IMR-90 (cell line): ENCODE data around the gene SNAP91. TPM values are rescaled to one million over a fixed set of nuclear protein-coding genes. Genes with fewer than 3 reads are reported as not detected.

Experiments used
- ATAC-seq: fragments of 200-7000 bp; cut with Tn5 transposase; 2 replicates; pipeline ENCODE4 v1.9.1; 2020; ENCODE audit warnings: low read depth, mild to moderate bottlenecking, moderate library complexity
- BruUV-seq: library from RNA; stranded (reverse); fragments of 400-500 nt; replicated peaks from 2 replicates; lab custom pipeline; 2021; lab: Mats Ljungman, UMichigan
- CTCF ChIA-PET: fragments of 300-600 bp; formaldehyde crosslinking; extraction: SDS; loops from one replicate; lab custom pipeline; 2021; ENCODE audit warnings: antibody characterized with exemption; lab: Yijun Ruan, JAX
- POLR2A ChIA-PET: fragments of 300-600 bp; sonication (Branson Sonifier 250); formaldehyde crosslinking; loops from one replicate; lab custom pipeline; 2022; ENCODE audit warnings: antibody characterized with exemption; ENCODE audit not compliant: unreplicated experiment; lab: Charles Lee
- DNase-seq: peaks from one replicate; pipeline ENCODE4 v3.0.0; 2013
- H2AFZ ChIP-seq: replicated peaks from 2 replicates; pipeline ENCODE3; 2013; ENCODE audit warnings: low read length, mild to moderate bottlenecking; ENCODE audit not compliant: poor library complexity
- H2AK5ac ChIP-seq: 2 replicates; pipeline ENCODE4 v1.6.1; 2013; ENCODE audit warnings: low read depth, low read length, inconsistent platforms
- H2AK9ac ChIP-seq: replicated peaks from 2 replicates; pipeline ENCODE3; 2013; ENCODE audit warnings: mild to moderate bottlenecking, low read depth, low read length, moderate library complexity; ENCODE audit not compliant: poor library complexity
- H2BK120ac ChIP-seq: 2 replicates; pipeline ENCODE4 v1.6.1; 2013; ENCODE audit warnings: low read depth, low read length, inconsistent platforms
- H2BK15ac ChIP-seq: 3 replicates; pipeline ENCODE4 v1.6.1; 2013; ENCODE audit warnings: low read depth, low read length, inconsistent platforms
- H2BK20ac ChIP-seq: 2 replicates; pipeline ENCODE4 v1.6.1; 2013; ENCODE audit warnings: low read depth, mild to moderate bottlenecking, inconsistent platforms, low read length, moderate library complexity
- H2BK5ac ChIP-seq: 2 replicates; pipeline ENCODE4 v1.6.1; 2013; ENCODE audit warnings: mild to moderate bottlenecking, low read depth, low read length, inconsistent platforms; ENCODE audit not compliant: poor library complexity, severe bottlenecking
- H3K14ac ChIP-seq: replicated peaks from 2 replicates; pipeline ENCODE4 v1.6.1; 2013; ENCODE audit warnings: low read depth, low read length, inconsistent platforms
- H3K18ac ChIP-seq: 2 replicates; pipeline ENCODE4 v1.6.1; 2013; ENCODE audit warnings: low read depth, low read length, control low read depth
- H3K23ac ChIP-seq: 2 replicates; pipeline ENCODE4 v1.6.1; 2013; ENCODE audit warnings: low read depth, low read length, inconsistent platforms
- H3K27ac ChIP-seq: 2 replicates; pipeline ENCODE4 v1.5.1; 2013; ENCODE audit warnings: mild to moderate bottlenecking, control low read depth, low read length; ENCODE audit not compliant: insufficient read depth
- H3K27me3 ChIP-seq: 2 replicates; pipeline ENCODE4 v1.6.1; 2013; ENCODE audit warnings: low read length; ENCODE audit not compliant: control insufficient read depth, insufficient read depth
- H3K36me3 ChIP-seq: 2 replicates; pipeline ENCODE4 v1.6.1; 2013; ENCODE audit warnings: low read length, mixed read lengths; ENCODE audit not compliant: control insufficient read depth, insufficient read depth
- H3K4ac ChIP-seq: 2 replicates; pipeline ENCODE4 v1.6.1; 2013; ENCODE audit warnings: low read depth, low read length, inconsistent platforms
- H3K4me1 ChIP-seq: 2 replicates; pipeline ENCODE4 v1.6.1; 2013; ENCODE audit warnings: low read length, mixed read lengths; ENCODE audit not compliant: control insufficient read depth, insufficient read depth
- H3K4me2 ChIP-seq: 2 replicates; pipeline ENCODE4 v1.6.1; 2013; ENCODE audit warnings: low read depth, mild to moderate bottlenecking, control low read depth, low read length, moderate library complexity
- H3K4me3 ChIP-seq: 2 replicates; pipeline ENCODE4 v1.5.1; 2013; ENCODE audit warnings: low read depth, mild to moderate bottlenecking, control low read depth, low read length, moderate library complexity; ENCODE audit not compliant: insufficient read depth
- H3K56ac ChIP-seq: 2 replicates; pipeline ENCODE4 v1.6.1; 2013; ENCODE audit warnings: low read length, inconsistent platforms; ENCODE audit not compliant: insufficient read depth; ENCODE audit errors: extremely low read depth
- H3K79me1 ChIP-seq, 2 experiments: 2 replicates each; pipeline ENCODE4 v1.6.1; 2013; ENCODE audit warnings: low read length in 2 of 2, inconsistent platforms in 1 of 2, low read depth in 1 of 2
- H3K9ac ChIP-seq: 2 replicates; pipeline ENCODE4 v1.6.1; 2013; ENCODE audit warnings: low read depth, low read length, control low read depth
- H3K9me1 ChIP-seq: 2 replicates; pipeline ENCODE4 v1.6.1; 2013; ENCODE audit warnings: low read length, inconsistent platforms; ENCODE audit not compliant: insufficient read depth
- H3K9me3 ChIP-seq: 2 replicates; pipeline ENCODE4 v1.6.1; 2013; ENCODE audit warnings: low read length; ENCODE audit not compliant: control insufficient read depth, insufficient read depth
- H4K20me1 ChIP-seq: 2 replicates; pipeline ENCODE4 v1.6.1; 2013; ENCODE audit warnings: low read length, inconsistent platforms; ENCODE audit not compliant: insufficient read depth
- H4K5ac ChIP-seq: 2 replicates; pipeline ENCODE4 v1.6.1; 2013; ENCODE audit warnings: mild to moderate bottlenecking, low read depth, low read length, control low read depth
- H4K8ac ChIP-seq, 2 experiments: 2 replicates each; pipeline ENCODE4 v1.6.1; 2013; ENCODE audit warnings: low read depth in 2 of 2, low read length in 2 of 2, control low read depth in 1 of 2, inconsistent platforms in 1 of 2
- H4K91ac ChIP-seq: 2 replicates; pipeline ENCODE4 v1.6.1; 2013; ENCODE audit warnings: low read depth, low read length, inconsistent platforms; ENCODE audit not compliant: insufficient read depth
- CEBPB ChIP-seq: IDR thresholded peaks from 2 replicates; pipeline ENCODE4 v1.6.1; 2012; ENCODE audit warnings: low read depth, low read length, improper control_type of control experiment
- CHD1 ChIP-seq: IDR thresholded peaks from 2 replicates; pipeline ENCODE4 v1.6.1; 2012; ENCODE audit warnings: low read depth, low read length, improper control_type of control experiment
- FOS ChIP-seq: fragments of 150-350 bp; IDR thresholded peaks from 2 replicates; pipeline ENCODE4 v1.6.1; 2016; ENCODE audit warnings: low read depth, low read length
- MAFK ChIP-seq: IDR thresholded peaks from 2 replicates; pipeline ENCODE4 v1.6.1; 2012; ENCODE audit warnings: low read depth, low read length, improper control_type of control experiment
- MXI1 ChIP-seq: IDR thresholded peaks from 2 replicates; pipeline ENCODE4 v1.6.1; 2012; ENCODE audit warnings: low read depth, mild to moderate bottlenecking, low read length, moderate library complexity, borderline replicate concordance
- POLR2A ChIP-seq: IDR thresholded peaks from 2 replicates; pipeline ENCODE4 v1.6.1; 2012; ENCODE audit warnings: mild to moderate bottlenecking, low read depth, low read length
- RAD21 ChIP-seq: IDR thresholded peaks from 2 replicates; pipeline ENCODE4 v1.6.1; 2012; ENCODE audit warnings: low read length, improper control_type of control experiment
- RCOR1 ChIP-seq: IDR thresholded peaks from 2 replicates; pipeline ENCODE4 v1.6.1; 2012; ENCODE audit warnings: mild to moderate bottlenecking, low read length, improper control_type of control experiment; ENCODE audit not compliant: insufficient replicate concordance
- RFX5 ChIP-seq: IDR thresholded peaks from 2 replicates; pipeline ENCODE4 v1.8.0; 2012; ENCODE audit warnings: low read depth, mild to moderate bottlenecking, low read length, moderate library complexity
- SMC3 ChIP-seq: fragments of 150-350 bp; IDR thresholded peaks from 2 replicates; pipeline ENCODE4 v1.6.1; 2016; ENCODE audit warnings: low read depth, mild to moderate bottlenecking, antibody characterized with exemption, low read length, moderate library complexity
- USF2 ChIP-seq: fragments of 150-350 bp; IDR thresholded peaks from 2 replicates; pipeline ENCODE4 v1.6.1; 2017; ENCODE audit warnings: mild to moderate bottlenecking, antibody characterized with exemption, low read length, low read depth
- WGBS, 2 experiments: methylation state at CpG; one replicate each; pipeline versions ENCODE4 v1.1.5 to v1.1.7; 2013; ENCODE audit warnings: missing lambda C conversion rate in 2 of 2; ENCODE audit not compliant: insufficient read length in 1 of 2; ENCODE audit errors: extremely low coverage in 2 of 2; 5-methylcytosine and 5-hydroxymethylcytosine counted together
- dilution Hi-C: fragments of 300-500 bp; cut with HindIII; formaldehyde crosslinking; loops from one replicate; pipeline ENCODE4 v1.14.3; 2018; ENCODE audit warnings: low sequenced_read_pairs; ENCODE audit not compliant: unreplicated experiment
- in situ Hi-C: fragments of 300-500 bp; cut with MboI; formaldehyde crosslinking; loops from 3 replicates; pipeline ENCODE4 v1.14.3; 2019; ENCODE audit warnings: low sequenced_read_pairs, inconsistent platforms, mixed read lengths
- intact Hi-C: fragments of 100-400 bp; cut with micrococcal nuclease; formaldehyde crosslinking; loops from 2 replicates; pipeline ENCODE4 v1.10.0; 2022
- polyA plus RNA-seq, 3 experiments: library from polyadenylated mRNA; depleted of rRNA; stranded (reverse); fragments of >200 nt; gene quantifications; 2 replicates each; pipeline ENCODE4 v1.2.3, GENCODE V29; 2012; ENCODE audit warnings: low replicate concordance in 1 of 3
- total RNA-seq: library from RNA; depleted of rRNA; stranded (reverse); fragments of >200 nt; gene quantifications from 2 replicates; pipeline ENCODE4 v1.2.3, GENCODE V29; 2012
- TF ChIP-seq, protein P1 (sequence below): fragments of 150-350 bp; IDR thresholded peaks from 2 replicates; pipeline ENCODE4 v1.6.1; 2016; ENCODE audit warnings: low read depth, mild to moderate bottlenecking, low read length, moderate library complexity, borderline replicate concordance
- TF ChIP-seq, protein P2 (sequence below): conservative IDR thresholded peaks from 2 replicates; pipeline ENCODE4 v1.5.1; 2012; ENCODE audit warnings: mild to moderate bottlenecking, low read depth, low read length, improper control_type of control experiment

SNAP91 gene
- total and polyA plus RNA-seq, 2 of the 4 experiments (the other 2 are of a cell fraction) = not detected

GRCh38 chr6:83597511-83597910 is 111.4 kb downstream of the SNAP91 start:
- ATAC-seq = no peak
- Histone ChIP-seq H3K4me2 (no peak overlapping the region), H3K14ac (no peak overlapping the region), H2BK20ac (no peak overlapping the region), H3K4me3 (no peak overlapping the region), H2BK15ac (no peak overlapping the region), H4K91ac (no peak overlapping the region), H2AK5ac (no peak overlapping the region), H3K4ac (no peak overlapping the region), H3K9me1 (no peaks in the 10 kb centered on the region), H3K79me1 (no peaks in the 10 kb centered on the region), H3K23ac (no peak overlapping the region), H3K18ac (no peak overlapping the region), H4K5ac (no peak overlapping the region), H2BK120ac (no peak overlapping the region), H4K20me1 (no peaks in the 10 kb centered on the region), H3K9ac (no peak overlapping the region), H3K4me1 (0 out of 2 replicates have a peak, but pooled peaks cover 1% of the 10 kb centered on the region), H3K27me3 (no peaks in the 10 kb centered on the region), H3K36me3 (no peaks in the 10 kb centered on the region), H2AK9ac (no peak overlapping the region), H3K27ac (no peak overlapping the region), H2BK5ac (no peak overlapping the region), H3K9me3 (no peaks in the 10 kb centered on the region), H2AFZ (no peak overlapping the region), H3K56ac (no peak overlapping the region), H4K8ac (no peak overlapping the region)
- intact Hi-C loops = no loop called here
- no CpG with 5 or more reads among the region's 1 CpG for WGBS, 2 experiments
- dilution Hi-C loops = no loop called here
- POLR2A ChIA-PET = interaction anchor here (0.5 kb wide), 1 partner anchor 614 kb away, joined by 13 read pairs; no protein-coding TSS in a partner anchor
- no TSS peak for BruUV-seq
- in situ Hi-C loops = no loop called here
- TF ChIP-seq RAD21 (no peak), CEBPB (no peak), FOS (no peak), MXI1 (no peak), RFX5 (no peak), SMC3 (no peak), USF2 (no peak), CHD1 (no peak), RCOR1 (no peak), POLR2A (no peak), MAFK (no peak)
- TF ChIP-seq, protein P1, sequence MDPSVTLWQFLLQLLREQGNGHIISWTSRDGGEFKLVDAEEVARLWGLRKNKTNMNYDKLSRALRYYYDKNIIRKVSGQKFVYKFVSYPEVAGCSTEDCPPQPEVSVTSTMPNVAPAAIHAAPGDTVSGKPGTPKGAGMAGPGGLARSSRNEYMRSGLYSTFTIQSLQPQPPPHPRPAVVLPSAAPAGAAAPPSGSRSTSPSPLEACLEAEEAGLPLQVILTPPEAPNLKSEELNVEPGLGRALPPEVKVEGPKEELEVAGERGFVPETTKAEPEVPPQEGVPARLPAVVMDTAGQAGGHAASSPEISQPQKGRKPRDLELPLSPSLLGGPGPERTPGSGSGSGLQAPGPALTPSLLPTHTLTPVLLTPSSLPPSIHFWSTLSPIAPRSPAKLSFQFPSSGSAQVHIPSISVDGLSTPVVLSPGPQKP = no peak
- TF ChIP-seq, protein P2, sequence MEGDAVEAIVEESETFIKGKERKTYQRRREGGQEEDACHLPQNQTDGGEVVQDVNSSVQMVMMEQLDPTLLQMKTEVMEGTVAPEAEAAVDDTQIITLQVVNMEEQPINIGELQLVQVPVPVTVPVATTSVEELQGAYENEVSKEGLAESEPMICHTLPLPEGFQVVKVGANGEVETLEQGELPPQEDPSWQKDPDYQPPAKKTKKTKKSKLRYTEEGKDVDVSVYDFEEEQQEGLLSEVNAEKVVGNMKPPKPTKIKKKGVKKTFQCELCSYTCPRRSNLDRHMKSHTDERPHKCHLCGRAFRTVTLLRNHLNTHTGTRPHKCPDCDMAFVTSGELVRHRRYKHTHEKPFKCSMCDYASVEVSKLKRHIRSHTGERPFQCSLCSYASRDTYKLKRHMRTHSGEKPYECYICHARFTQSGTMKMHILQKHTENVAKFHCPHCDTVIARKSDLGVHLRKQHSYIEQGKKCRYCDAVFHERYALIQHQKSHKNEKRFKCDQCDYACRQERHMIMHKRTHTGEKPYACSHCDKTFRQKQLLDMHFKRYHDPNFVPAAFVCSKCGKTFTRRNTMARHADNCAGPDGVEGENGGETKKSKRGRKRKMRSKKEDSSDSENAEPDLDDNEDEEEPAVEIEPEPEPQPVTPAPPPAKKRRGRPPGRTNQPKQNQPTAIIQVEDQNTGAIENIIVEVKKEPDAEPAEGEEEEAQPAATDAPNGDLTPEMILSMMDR = no peak
- DNase-seq = no peak
- CTCF ChIA-PET = interaction anchor here (1.2 kb wide), 1 partner anchor 612 kb away, joined by 3 read pairs; no protein-coding TSS in a partner anchor
